GM18502 (cell line): ENCODE results near the gene KISS1.

Experiments used
- ATAC-seq: cut with Tn5 transposase; IDR thresholded peaks from one replicate; pipeline ENCODE4 v1.9.1; 2021; ENCODE audit warnings: mild to moderate bottlenecking; ENCODE audit not compliant: unreplicated experiment, poor library complexity

Gene KISS1

GRCh38 chr1:204194771-204195170, 1.5 kb downstream of the KISS1 start:
- no peak for ATAC-seq

DNA sequence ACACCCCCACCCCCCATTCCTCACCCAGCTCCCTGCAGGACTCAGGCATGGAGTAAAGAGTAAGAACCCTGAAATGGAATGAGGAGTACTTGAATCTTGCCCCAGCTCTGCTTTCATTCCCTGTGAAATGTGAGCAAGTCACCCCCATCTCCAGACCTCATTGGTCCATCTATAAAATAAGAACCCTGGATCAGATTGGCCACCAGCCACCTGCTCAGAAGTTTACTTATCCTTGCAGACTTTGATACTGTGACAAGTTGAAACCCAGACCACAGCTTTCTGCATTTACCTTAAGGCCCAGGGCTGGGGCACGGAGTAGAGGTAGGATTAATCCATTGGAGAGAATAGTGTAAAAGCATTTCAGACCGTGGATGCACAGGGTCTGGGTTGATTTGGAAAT, 2.2 kb downstream of the KISS1 start:
- ATAC-seq, result no peak

GRCh38 chr1:204192589-204193352, 3.5 kb downstream of the KISS1 start:
- ATAC-seq, result no peak

DNA sequence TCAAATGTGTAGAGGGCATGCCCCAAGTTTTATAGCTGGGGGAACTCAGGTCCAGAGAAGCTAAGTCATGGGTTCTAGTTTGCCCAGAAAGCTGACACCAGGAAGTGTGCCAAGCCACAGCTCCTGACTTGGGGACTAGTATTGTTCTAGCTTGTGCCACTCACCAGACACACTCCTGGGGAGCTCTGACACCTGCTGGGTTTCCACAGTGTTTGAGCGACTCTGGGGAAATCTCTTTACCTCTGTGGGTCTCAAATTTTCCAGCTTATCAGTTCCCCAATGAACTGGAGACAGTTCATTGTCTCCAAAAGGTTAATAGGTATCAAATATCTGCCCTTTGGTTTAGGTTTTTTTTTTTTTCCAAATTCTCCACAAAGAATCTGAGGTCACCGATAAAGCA, 4.2 kb downstream of the KISS1 start:
- ATAC-seq, result no peak

- no peak for ATAC-seq
Measured at GRCh38 chr1:204191456-204191855, 4.8 kb downstream of the KISS1 start.

DNA sequence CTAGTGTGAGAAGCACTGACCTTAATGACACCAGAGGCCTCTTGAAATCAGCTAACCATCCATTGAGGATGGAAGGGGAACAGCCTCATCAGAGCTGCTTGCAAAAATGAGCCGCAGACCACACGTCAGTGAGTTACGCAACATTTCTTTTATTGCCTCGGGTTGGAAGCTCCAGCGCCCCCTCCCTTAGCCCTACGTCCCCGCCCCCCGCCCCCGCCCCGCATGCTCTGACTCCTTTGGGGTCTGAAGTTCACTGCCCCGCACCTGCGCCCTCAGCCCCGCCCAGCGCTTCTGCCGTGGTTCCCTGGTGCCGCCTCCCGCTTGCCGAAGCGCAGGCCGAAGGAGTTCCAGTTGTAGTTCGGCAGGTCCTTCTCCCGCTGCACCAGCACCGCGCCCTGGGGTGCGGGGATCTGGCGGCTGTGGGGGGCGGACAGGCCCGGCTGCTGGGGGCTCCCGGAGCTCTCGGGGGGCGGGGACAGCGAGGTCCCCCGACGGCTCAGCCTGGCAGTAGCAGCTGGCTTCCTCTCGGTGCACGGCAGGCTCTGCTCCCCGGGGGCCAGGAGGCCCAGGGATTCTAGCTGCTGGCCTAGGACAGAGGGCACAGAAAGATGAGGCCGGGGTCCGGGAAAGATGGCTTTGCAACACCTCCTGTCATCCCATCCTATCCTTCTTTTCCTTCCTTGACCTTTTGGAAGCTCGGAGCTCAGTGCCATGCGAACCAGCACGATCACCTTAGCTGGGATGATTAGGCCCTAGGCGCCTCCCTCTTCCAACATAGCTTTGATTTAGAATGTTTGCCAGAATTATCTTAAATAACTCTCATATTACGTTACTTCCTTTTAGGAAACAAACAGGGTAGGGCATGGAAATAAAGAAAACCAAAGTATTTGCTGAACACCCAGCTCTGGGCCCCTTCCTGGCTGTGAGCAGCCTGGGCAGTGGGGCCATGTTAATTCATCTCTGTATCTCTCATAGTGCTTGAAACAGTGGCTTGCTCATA, 5.8 kb downstream of the KISS1 start:
- no peak for ATAC-seq

GRCh38 chr1:204188959-204189639, 7.2 kb downstream of the KISS1 start:
- no peak for ATAC-seq

GRCh38 chr1:204186597-204186996, 9.7 kb downstream of the KISS1 start:
- no peak for ATAC-seq

DNA sequence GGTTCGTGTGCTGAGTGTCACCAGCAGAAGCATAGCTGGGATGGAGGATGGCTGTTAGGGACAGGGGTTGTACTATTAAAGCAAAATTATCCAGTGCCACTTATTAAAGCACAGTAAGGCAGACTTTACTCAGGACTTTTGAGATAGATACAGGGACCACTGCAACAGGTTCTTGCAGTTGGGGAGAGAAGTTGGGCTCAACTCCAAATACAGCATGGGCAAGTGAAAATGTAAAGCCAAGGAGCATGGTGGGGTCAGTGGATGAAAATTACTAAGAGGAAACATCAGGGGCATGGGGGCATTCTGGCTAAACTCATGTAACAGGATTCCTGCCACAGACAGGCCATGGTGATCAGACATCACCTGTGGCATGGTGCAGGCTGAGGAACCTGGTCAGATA, 15.2 kb downstream of the KISS1 start:
- no peak for ATAC-seq

- ATAC-seq, result no peak
Measured at GRCh38 chr1:204180133-204180532, 16.2 kb downstream of the KISS1 start.

- ATAC-seq, result no peak
Measured at GRCh38 chr1:204178487-204179281, 17.6 kb downstream of the KISS1 start.

GRCh38 chr1:204177133-204177532, 19.2 kb downstream of the KISS1 start:
- no peak for ATAC-seq

GRCh38 chr1:204176049-204176448, 20.2 kb downstream of the KISS1 start:
- no peak for ATAC-seq

DNA sequence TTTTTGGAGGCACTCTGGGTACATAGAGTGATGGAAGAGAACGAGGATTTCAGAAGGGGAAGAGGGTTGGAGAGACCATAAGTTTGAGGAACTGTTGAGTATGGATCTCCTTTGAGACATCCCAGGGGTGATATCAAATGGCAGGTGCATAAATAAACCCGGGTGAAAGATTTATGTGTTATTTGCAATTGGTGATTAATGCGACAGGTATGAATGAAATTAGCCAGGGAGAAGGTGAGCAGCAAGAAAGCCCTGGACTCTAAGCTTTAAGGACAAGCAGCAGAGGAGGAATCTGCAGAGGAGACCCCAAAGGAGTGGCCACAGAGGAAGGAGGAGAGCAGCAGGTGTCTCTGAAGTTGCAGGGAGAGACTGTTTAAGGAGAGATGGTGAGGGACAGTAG, 21.3 kb downstream of the KISS1 start:
- ATAC-seq, result no peak

GRCh38 chr1:204172404-204173029, 23.8 kb downstream of the KISS1 start:
- ATAC-seq, result no peak

- ATAC-seq, result no peak
Measured at GRCh38 chr1:204171751-204172178, 24.5 kb downstream of the KISS1 start.

DNA sequence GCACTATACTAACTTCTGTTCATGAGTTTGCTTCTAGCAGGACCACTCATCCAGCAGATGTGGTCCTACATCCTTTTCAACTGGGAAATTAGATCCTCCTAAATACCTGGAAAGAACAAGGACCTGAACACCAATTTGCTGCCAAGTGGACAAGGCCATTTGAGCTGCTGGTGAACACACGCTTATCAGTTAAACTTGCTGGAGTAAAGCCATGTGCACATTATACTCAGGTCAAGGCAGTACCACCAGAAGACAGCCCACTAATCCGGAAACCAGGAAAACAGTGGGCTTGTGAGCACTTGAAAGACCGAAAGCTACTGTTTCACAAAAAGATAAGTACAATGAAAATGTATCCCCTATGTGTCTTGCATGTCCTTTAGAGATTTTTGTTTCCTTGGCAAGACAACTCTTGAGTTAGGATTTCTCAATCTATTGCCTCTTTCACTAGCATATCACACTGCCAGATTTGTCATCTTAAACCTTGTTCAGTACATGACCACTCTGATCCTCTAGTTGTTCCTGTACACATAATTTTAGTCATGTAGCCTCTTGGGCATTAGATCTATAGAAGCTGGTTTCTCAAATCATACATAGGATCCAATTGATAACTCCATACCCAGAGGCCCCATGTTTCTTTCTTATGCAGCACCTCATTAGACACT, 25.7 kb downstream of the KISS1 start:
- no peak for ATAC-seq

DNA sequence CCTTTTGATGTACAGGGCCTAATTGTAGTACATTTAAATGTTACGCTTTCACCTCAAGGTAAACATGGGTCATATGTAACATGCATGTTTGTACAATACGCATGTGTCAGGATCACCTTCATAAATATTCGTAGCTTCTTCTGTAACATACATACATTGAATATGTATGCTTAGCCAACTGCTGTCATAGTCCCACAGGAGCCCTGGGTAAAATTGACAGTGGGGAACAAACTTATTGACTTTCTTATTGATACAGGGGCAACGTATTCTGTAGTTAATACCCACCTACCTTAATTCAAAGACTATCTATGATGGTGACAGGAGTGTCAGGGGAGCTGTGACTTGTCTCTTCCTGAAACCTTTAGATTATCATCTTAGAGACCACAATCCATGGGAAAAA, 26.4 kb downstream of the KISS1 start:
- ATAC-seq, result no peak

DNA sequence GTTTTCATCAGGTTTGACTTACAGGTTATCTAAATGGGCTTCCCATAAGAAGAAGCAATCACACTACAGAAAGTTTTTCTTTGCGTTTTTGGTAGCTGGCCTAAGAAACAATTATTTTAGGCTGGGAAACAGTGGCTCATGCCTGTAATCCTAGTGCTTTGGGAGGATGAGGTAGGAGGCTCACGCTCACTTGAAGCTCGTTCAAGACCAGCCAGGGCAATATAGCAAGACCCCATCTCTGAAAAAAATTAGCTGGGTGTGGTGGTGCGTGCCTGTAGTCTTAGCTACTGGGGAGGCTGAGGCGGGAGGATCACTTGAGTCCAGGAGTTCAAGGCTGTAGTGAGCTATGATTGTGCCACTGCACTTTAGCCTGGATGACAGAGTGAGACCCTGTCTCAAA, 28.6 kb downstream of the KISS1 start:
- ATAC-seq, result no peak
